Fibroblast of lung (primary cell): Measurements from ENCODE around the gene CPZ.

ENCODE experiments used
- EZH2 ChIP-seq: IDR thresholded peaks from 2 replicates; pipeline ENCODE4 v1.5.1; 2012; ENCODE audit warnings: low read length, control low read depth, mild to moderate bottlenecking; ENCODE audit errors: missing control alignments
- TF ChIP-seq, protein P1 (sequence below), 2 donors: IDR thresholded peaks in 1 of 2; conservative IDR thresholded peaks in 1 of 2; 1 replicate in 1 of 2; 2 replicates in 1 of 2; pipeline ENCODE4 v1.5.1; 2011 to 2012; ENCODE audit warnings: low read length in 2 of 2, control low read depth in 1 of 2, inconsistent platforms in 1 of 2, low read depth in 1 of 2, mild to moderate bottlenecking in 1 of 2

DNA sequence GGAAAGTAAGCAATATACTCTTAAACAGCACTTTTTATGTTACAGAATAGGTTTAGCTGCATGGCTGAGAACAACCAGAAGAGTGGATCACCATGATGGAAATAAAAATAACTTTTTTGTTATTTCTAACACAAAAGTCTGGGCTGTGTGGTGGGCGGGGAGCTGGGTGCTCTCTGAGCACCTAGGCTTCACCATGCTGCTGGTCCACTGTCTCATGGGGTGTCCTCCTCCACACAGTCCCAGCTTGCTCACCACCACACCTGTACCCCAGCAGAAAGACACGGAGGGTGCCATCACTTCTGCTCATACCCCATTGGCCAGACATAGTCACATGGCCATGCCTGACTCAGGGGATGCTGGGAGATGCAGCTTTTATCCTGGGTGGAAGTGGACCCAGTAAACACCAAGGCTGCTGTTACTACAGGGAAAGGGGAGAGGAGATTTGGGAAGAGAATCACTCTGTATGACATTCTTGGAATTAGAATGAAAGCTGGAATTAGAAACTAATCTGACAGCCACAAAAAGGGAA is 45.0 kb downstream of the CPZ start:
- TF ChIP-seq, protein P1, sequence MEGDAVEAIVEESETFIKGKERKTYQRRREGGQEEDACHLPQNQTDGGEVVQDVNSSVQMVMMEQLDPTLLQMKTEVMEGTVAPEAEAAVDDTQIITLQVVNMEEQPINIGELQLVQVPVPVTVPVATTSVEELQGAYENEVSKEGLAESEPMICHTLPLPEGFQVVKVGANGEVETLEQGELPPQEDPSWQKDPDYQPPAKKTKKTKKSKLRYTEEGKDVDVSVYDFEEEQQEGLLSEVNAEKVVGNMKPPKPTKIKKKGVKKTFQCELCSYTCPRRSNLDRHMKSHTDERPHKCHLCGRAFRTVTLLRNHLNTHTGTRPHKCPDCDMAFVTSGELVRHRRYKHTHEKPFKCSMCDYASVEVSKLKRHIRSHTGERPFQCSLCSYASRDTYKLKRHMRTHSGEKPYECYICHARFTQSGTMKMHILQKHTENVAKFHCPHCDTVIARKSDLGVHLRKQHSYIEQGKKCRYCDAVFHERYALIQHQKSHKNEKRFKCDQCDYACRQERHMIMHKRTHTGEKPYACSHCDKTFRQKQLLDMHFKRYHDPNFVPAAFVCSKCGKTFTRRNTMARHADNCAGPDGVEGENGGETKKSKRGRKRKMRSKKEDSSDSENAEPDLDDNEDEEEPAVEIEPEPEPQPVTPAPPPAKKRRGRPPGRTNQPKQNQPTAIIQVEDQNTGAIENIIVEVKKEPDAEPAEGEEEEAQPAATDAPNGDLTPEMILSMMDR (conservative IDR thresholded peaks at IDR 0.05 in 1 of 2, IDR thresholded peaks at IDR 0.05 in 1 of 2; ENCODE audit: low read depth in 1 of 2, low read length in 2 of 2): no peak
- TF ChIP-seq EZH2: no peak
